ENCODE data around the gene SLC8B1. TPM values are rescaled to one million over a fixed set of nuclear protein-coding genes. Genes with fewer than 3 reads are reported as not detected.

Gene SLC8B1
- total RNA-seq, 4 donors from 2014 or later: 31.8 to 63.4 (median 38.8) TPM

DNA sequence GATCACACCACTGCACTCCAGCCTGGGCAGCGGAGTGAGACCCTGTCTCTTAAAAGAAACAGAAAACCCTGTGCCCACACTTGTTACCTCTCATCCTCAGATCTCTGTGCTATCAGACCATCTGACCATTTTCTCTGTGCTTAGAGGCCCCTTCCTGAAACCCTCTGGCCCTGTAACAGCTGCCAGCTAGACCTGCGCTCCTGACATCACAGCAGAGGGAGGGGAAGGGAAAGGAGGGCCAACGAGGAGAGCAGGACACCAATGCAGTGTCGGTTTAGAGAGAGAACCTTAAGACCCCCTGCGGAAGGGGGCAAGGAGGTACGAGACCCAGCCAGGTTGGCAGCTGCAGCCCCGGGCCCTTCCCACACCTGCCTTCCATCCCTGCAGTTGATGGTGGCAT, 42.4 kb downstream of the SLC8B1 start:
- no peak for DNase-seq (ENCODE audit: low spot score in 2 of 2)
- TF ChIP-seq, protein P1, sequence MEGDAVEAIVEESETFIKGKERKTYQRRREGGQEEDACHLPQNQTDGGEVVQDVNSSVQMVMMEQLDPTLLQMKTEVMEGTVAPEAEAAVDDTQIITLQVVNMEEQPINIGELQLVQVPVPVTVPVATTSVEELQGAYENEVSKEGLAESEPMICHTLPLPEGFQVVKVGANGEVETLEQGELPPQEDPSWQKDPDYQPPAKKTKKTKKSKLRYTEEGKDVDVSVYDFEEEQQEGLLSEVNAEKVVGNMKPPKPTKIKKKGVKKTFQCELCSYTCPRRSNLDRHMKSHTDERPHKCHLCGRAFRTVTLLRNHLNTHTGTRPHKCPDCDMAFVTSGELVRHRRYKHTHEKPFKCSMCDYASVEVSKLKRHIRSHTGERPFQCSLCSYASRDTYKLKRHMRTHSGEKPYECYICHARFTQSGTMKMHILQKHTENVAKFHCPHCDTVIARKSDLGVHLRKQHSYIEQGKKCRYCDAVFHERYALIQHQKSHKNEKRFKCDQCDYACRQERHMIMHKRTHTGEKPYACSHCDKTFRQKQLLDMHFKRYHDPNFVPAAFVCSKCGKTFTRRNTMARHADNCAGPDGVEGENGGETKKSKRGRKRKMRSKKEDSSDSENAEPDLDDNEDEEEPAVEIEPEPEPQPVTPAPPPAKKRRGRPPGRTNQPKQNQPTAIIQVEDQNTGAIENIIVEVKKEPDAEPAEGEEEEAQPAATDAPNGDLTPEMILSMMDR (IDR thresholded peaks at IDR 0.05): no peak
- TF ChIP-seq POLR2A (IDR thresholded peaks at IDR 0.05): no peak
- intact Hi-C loops (cut with DNase I; ENCODE audit: low total_unique reads): no loop called here
- H3K4me3 ChIP-seq (ENCODE audit: low read depth, poor library complexity, severe bottlenecking): no peak overlapping the region
- 86 to 93% methylated on average over 7 of the region's 7 CpGs for WGBS, 2 donors

DNA sequence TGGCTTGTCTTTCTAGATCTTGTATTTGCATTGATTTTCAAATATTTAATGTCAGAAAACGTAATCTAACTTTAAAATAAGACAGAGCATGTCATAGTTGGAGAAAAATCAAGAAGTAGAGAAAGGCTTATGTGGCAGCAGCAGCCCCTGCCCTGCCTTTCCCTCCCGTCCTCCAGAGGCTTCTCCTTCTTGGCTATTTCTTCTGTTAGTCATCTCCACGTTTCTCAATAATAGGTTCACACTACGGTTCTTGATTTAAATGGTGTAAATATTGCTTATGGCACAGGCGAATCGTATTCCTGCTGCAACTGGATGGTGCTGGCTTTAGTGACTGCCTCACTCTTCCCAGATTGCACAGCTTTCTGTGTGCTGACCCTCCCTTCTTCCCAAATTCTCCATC, 42.8 kb downstream of the SLC8B1 start:
- TF ChIP-seq POLR2A (IDR thresholded peaks at IDR 0.05): no peak
- TF ChIP-seq, protein P1 (IDR thresholded peaks at IDR 0.05): no peak
- no peak for DNase-seq (ENCODE audit: low spot score in 2 of 2)
- intact Hi-C loops (cut with DNase I; ENCODE audit: low total_unique reads): no loop called here
- 57 to 64% methylated on average over 6 of the region's 6 CpGs for WGBS, 2 donors
- H3K4me3 ChIP-seq (ENCODE audit: low read depth, poor library complexity, severe bottlenecking): no peak overlapping the region

DNA sequence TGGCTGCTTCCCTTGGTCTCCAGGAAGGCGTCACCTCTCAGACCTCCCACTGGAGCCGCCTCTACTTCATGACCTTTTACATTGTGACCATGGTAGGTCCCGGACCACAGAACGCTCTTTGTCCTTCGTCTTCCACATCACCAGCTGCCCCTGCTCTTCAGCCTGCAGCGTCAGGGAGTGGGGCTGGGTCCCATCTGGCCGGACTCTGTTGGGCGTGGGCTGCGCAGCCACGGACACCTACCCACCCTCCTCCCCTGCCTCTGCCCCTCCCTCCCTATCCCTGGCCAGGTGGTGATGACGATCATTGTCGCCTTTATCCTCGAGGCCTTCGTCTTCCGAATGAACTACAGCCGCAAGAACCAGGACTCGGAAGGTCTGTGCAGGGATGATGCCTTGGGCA, 43.3 kb downstream of the SLC8B1 start:
- H3K4me3 ChIP-seq (ENCODE audit: low read depth, poor library complexity, severe bottlenecking): no peak overlapping the region
- WGBS, 2 donors: 90 to 93% methylated on average over 17 of the region's 17 CpGs
- intact Hi-C loops (cut with DNase I; ENCODE audit: low total_unique reads): no loop called here
- no peak for DNase-seq (ENCODE audit: low spot score in 2 of 2)
- TF ChIP-seq POLR2A (IDR thresholded peaks at IDR 0.05): no peak
- TF ChIP-seq, protein P1 (IDR thresholded peaks at IDR 0.05): no peak

DNA sequence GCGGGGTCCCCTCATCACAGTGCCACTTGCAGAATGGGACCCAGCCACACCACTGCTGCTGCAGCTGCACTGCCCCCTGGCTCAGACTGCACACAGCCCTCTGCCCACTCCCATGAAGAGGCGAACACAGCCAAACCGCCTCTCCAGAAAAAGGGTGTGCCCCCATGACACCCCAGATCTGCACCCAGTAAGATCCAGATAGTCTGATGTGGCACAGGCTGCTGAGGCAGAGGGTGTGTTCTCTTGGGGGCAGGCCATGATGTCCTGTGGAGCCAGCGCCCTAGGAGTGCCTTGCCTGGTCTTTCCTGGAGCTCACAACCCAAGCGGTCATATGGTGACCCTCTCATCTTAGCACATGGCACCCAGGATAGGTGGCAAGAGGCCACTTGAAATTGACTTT, 44.4 kb downstream of the SLC8B1 start:
- intact Hi-C loops (cut with DNase I; ENCODE audit: low total_unique reads): no loop called here
- 92 to 96% methylated on average over 4 to 5 of the region's 5 CpGs for WGBS, 2 donors
- no peak overlapping the region for H3K4me3 ChIP-seq (ENCODE audit: low read depth, poor library complexity, severe bottlenecking)
- no peak for TF ChIP-seq POLR2A (IDR thresholded peaks at IDR 0.05)
- TF ChIP-seq, protein P1 (IDR thresholded peaks at IDR 0.05): no peak
- DNase-seq (ENCODE audit: low spot score in 2 of 2): no peak

DNA sequence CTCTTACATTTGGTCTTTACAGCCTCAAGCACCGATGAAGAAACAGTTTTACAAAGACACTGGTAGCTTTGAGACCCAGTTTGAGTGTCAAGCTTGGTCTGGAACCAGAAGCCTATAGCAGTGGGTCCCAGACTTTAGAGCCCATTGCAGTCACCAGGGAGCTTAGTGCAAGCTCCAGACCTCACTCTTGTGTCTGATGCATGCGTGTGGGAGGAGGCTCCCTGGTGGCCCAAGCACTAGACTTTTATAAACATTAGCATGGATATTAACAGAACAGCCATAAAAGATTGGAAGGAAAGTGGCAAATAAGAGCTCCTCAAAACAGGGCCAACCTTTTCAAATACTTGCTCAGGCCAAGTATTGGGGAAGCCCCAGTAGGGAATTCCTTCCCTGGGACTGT, 45.5 kb downstream of the SLC8B1 start:
- no peak for TF ChIP-seq POLR2A (IDR thresholded peaks at IDR 0.05)
- TF ChIP-seq, protein P1 (IDR thresholded peaks at IDR 0.05): no peak
- H3K4me3 ChIP-seq (ENCODE audit: low read depth, poor library complexity, severe bottlenecking): no peak overlapping the region
- 77 to 82% methylated on average over 2 of the region's 2 CpGs for WGBS, 2 donors
- no peak for DNase-seq (ENCODE audit: low spot score in 2 of 2)
- intact Hi-C loops (cut with DNase I; ENCODE audit: low total_unique reads): no loop called here

DNA sequence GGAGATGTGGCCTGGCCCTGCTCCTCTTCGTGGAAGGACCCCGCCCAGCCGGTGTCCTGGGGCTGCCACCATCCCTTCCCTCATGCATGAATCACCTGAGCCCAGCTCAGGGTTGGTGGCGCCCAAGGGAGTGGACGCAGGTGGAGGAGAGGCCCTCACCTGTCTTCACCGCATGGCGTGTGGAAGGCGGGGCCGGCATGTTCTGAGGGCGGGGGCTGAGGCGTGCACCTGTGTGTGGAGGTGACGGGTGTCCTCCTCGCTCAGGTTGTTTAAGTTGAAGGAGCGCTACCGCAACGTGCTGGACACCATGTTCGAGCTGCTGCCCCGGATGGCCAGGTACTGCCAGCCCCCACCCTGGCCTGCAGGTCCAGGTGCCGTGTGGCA, 47.0 kb downstream of the SLC8B1 start:
- no peak overlapping the region for H3K4me3 ChIP-seq (ENCODE audit: low read depth, poor library complexity, severe bottlenecking)
- 85 to 94% methylated on average over 13 to 14 of the region's 19 CpGs for WGBS, 2 donors
- no peak for DNase-seq (ENCODE audit: low spot score in 2 of 2)
- TF ChIP-seq POLR2A (IDR thresholded peaks at IDR 0.05): no peak
- TF ChIP-seq, protein P1 (IDR thresholded peaks at IDR 0.05): no peak
- intact Hi-C loops (cut with DNase I; ENCODE audit: low total_unique reads): no loop called here
